GM23338 (cell line): Measurements from ENCODE around the gene C5AR1.

ENCODE experiments used
- CTCF ChIP-seq, 2 experiments: fragments of 200-600 bp in 1 of 2; sonication (generic) in 1 of 2; conservative IDR thresholded peaks; 2 replicates each; pipeline versions ENCODE4 v1.5.1 to v1.6.1; 2016 to 2017; ENCODE audit warnings: antibody characterized with exemption in 2 of 2, low read depth in 2 of 2, mild to moderate bottlenecking in 2 of 2, moderate library complexity in 1 of 2
- EZH2phosphoT487 ChIP-seq: fragments of 200-600 bp; sonication (generic); IDR thresholded peaks from one replicate; pipeline ENCODE4 v1.8.1; 2018; ENCODE audit warnings: antibody characterized with exemption; ENCODE audit not compliant: unreplicated experiment
- JUNB ChIP-seq: IDR thresholded peaks from one replicate; pipeline ENCODE4 v1.6.1; 2016; ENCODE audit warnings: antibody characterized with exemption; ENCODE audit not compliant: unreplicated experiment
- POLR2AphosphoS5 ChIP-seq: IDR thresholded peaks from 2 replicates; pipeline ENCODE4 v1.6.1; 2016; ENCODE audit warnings: antibody characterized with exemption, low read depth
- REST ChIP-seq: IDR thresholded peaks from one replicate; pipeline ENCODE4 v1.6.1; 2018; ENCODE audit warnings: antibody characterized with exemption; ENCODE audit not compliant: unreplicated experiment
- ZNF114 ChIP-seq: fragments of 250-450 bp; sonication (Bioruptor Pico); IDR thresholded peaks from 2 replicates; pipeline ENCODE4 v1.5.0; 2020; ENCODE audit warnings: mild to moderate bottlenecking, moderate library complexity

DNA sequence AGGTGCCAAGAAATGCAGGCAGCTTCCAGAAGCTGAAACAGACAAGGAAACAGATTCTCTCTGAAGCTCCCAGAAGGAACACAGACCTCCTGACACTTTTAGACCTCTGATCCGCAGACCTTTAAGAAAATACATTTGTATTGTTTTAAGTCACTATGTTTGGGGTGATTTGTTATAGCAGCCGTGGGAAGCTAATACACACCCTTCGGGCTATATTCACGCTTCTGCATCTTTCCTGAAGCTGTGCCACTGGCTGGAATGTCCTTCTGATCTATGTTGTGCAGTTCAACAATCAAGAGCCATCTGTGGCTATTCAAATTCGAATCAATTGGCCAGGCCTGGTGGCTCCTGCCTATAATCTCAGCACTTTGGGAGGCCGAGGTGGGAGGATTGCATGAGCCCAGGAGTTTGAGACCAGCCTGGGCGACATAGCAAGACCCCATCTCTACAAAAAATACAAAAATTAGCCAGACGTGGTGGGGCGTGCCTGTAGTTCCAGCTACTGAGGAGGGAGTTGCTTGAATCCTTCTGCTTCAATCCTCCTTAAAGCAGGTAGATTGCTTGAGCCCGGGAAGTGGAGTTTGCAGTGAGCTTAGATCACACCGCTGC is 33.6 kb downstream of the C5AR1 start:
- TF ChIP-seq CTCF (conservative IDR thresholded peaks at IDR 0.05; ENCODE audit: low read depth in 2 of 2) (no peak), EZH2phosphoT487 (no peak), JUNB (no peak), ZNF114 (CRISPR knock-in tag) (no peak), POLR2AphosphoS5 (no peak), REST (no peak)
